GM12878 (cell line): Measurements from ENCODE around the gene TBC1D5. TPM values are rescaled to one million over a fixed set of nuclear protein-coding genes. Genes with fewer than 3 reads are reported as not detected.

Source experiments
- ATAC-seq: fragments of 200-7000 bp; cut with Tn5 transposase; 3 replicates; pipeline ENCODE4 v1.9.1; 2020; ENCODE audit warnings: mild to moderate bottlenecking, moderate library complexity
- BruUV-seq: library from RNA; stranded (reverse); fragments of 400-500 nt; replicated peaks from 2 replicates; lab custom pipeline; 2021; lab: Mats Ljungman, UMichigan
- CTCF ChIA-PET: fragments of 300-600 bp; sonication (Branson Sonifier 250); formaldehyde crosslinking; extraction: SDS; loops from one replicate; lab custom pipeline; 2021; ENCODE audit warnings: inconsistent platforms; lab: Yijun Ruan, JAX
- POLR2A ChIA-PET: fragments of 350-600 bp; formaldehyde crosslinking; extraction: SDS; loops from one replicate; lab custom pipeline; 2021; ENCODE audit warnings: inconsistent platforms; lab: Charles Lee
- RAD21 ChIA-PET: fragments of 300-600 bp; sonication (Branson Sonifier 250); formaldehyde crosslinking; loops from one replicate; lab custom pipeline; 2023; ENCODE audit warnings: antibody characterized with exemption; ENCODE audit not compliant: unreplicated experiment; lab: Charles Lee
- SMC1A ChIA-PET: fragments of 300-600 bp; sonication (Branson Sonifier 250); formaldehyde crosslinking; loops from one replicate; lab custom pipeline; 2023; ENCODE audit not compliant: unreplicated experiment, uncharacterized antibody; lab: Charles Lee
- DNase-seq: peaks from one replicate; pipeline ENCODE4 v3.0.0-alpha.2; 2011; ENCODE audit warnings: low read depth, low spot score
- FAIRE-seq: peaks from 3 replicates; lab custom pipeline; 2011; peaks lifted over from hg19 to GRCh38; lab: Jason Lieb, UNC
- H2AFZ ChIP-seq: 2 replicates; pipeline ENCODE4 v1.6.0; 2011; ENCODE audit warnings: low read depth, low read length, control low read depth; ENCODE audit not compliant: control insufficient read depth
- H3K27ac ChIP-seq: 2 replicates; pipeline ENCODE4 v1.5.1; 2011; ENCODE audit warnings: control low read depth; ENCODE audit not compliant: control insufficient read depth, insufficient read depth
- H3K27me3 ChIP-seq, 2 experiments: replicated peaks in 1 of 2; 2 replicates each; pipeline versions ENCODE4 v1.6.0 to v1.6.1; 2011; ENCODE audit warnings: low read length in 1 of 2; ENCODE audit not compliant: control insufficient read depth in 2 of 2, insufficient read depth in 2 of 2
- H3K36me3 ChIP-seq, 2 experiments: 2 replicates each; pipeline ENCODE4 v1.5.1; 2011; ENCODE audit warnings: low read length in 1 of 2; ENCODE audit not compliant: control insufficient read depth in 2 of 2, insufficient read depth in 2 of 2
- H3K4me1 ChIP-seq: 2 replicates; pipeline ENCODE4 v1.6.1; 2011; ENCODE audit warnings: mild to moderate bottlenecking, low read length, moderate library complexity, mixed read lengths; ENCODE audit not compliant: control insufficient read depth, insufficient read depth
- H3K4me2 ChIP-seq: 2 replicates; pipeline ENCODE4 v1.6.0; 2011; ENCODE audit warnings: control low read depth; ENCODE audit not compliant: control insufficient read depth, insufficient read depth
- H3K4me3 ChIP-seq: fragments of 200-600 bp; sonication (generic); 2 replicates; pipeline ENCODE4 v1.5.1; 2016
- H3K79me2 ChIP-seq: 2 replicates; pipeline ENCODE4 v1.6.0; 2011; ENCODE audit warnings: low read length; ENCODE audit not compliant: control insufficient read depth, insufficient read depth
- H3K9ac ChIP-seq: 2 replicates; pipeline ENCODE4 v1.8.0; 2011; ENCODE audit warnings: low read length, control low read depth, mixed read lengths; ENCODE audit not compliant: control insufficient read depth, insufficient read depth
- H3K9me3 ChIP-seq: replicated peaks from 3 replicates; pipeline ENCODE4 v1.5.1; 2011; ENCODE audit warnings: mild to moderate bottlenecking, low read length; ENCODE audit not compliant: control insufficient read depth, insufficient read depth
- H4K20me1 ChIP-seq: 2 replicates; pipeline ENCODE4 v1.6.0; 2011; ENCODE audit not compliant: control insufficient read depth, insufficient read depth
- CEBPB ChIP-seq, 2 experiments: fragments of 150-350 bp in 1 of 2; IDR thresholded peaks; 2 replicates each; pipeline ENCODE4 v1.6.1; 2012 to 2014; ENCODE audit warnings: low read depth in 2 of 2, low read length in 2 of 2, borderline replicate concordance in 1 of 2, inconsistent platforms in 1 of 2
- CUX1 ChIP-seq: IDR thresholded peaks from 2 replicates; pipeline ENCODE4 v1.6.1; 2012; ENCODE audit warnings: improper control_type of control experiment, low read depth, low read length; ENCODE audit not compliant: insufficient replicate concordance
- FOS ChIP-seq: IDR thresholded peaks from 3 replicates; pipeline ENCODE4 v1.6.1; 2011; ENCODE audit warnings: borderline replicate concordance; ENCODE audit not compliant: insufficient read length; ENCODE audit errors: extremely low read depth
- MEF2A ChIP-seq: IDR thresholded peaks from 2 replicates; pipeline ENCODE4 v1.6.1; 2011; ENCODE audit warnings: low read depth, mild to moderate bottlenecking, low read length, moderate library complexity; ENCODE audit not compliant: insufficient read depth
- POLR2A ChIP-seq: IDR thresholded peaks from 2 replicates; pipeline ENCODE4 v1.6.1; 2011; ENCODE audit warnings: low read depth, mild to moderate bottlenecking, low read length
- POLR2AphosphoS2 ChIP-seq: IDR thresholded peaks from 2 replicates; pipeline ENCODE4 v1.6.1; 2011; ENCODE audit warnings: low read depth, mild to moderate bottlenecking, low read length, improper control_type of control experiment, moderate library complexity
- SP1 ChIP-seq: IDR thresholded peaks from one replicate; pipeline ENCODE4 v1.6.1; 2011; ENCODE audit warnings: low read depth, low read length
- ZZZ3 ChIP-seq: IDR thresholded peaks from 2 replicates; pipeline ENCODE4 v1.6.1; 2011; ENCODE audit warnings: low read depth; ENCODE audit not compliant: control insufficient read depth, insufficient read length
- WGBS: methylation state at CpG from one replicate; pipeline ENCODE4 v1.1.6; 2016; ENCODE audit warnings: low lambda C conversion rate; ENCODE audit not compliant: insufficient replicate concordance, insufficient coverage; ENCODE audit errors: missing lambda C conversion rate; 5-methylcytosine and 5-hydroxymethylcytosine counted together
- in situ Hi-C: fragments of 300-500 bp; cut with MboI; formaldehyde crosslinking; loops from 9 replicates; pipeline ENCODE4 v1.14.3; 2018; ENCODE audit warnings: mixed read lengths
- intact Hi-C: fragments of 100-400 bp; cut with micrococcal nuclease; formaldehyde crosslinking; loops from one replicate; pipeline ENCODE4 v1.14.2; 2022; ENCODE audit not compliant: unreplicated experiment
- polyA plus RNA-seq, 11 experiments: library from polyadenylated mRNA; depleted of rRNA in 4 of 11; unstranded in 6 of 11; stranded (reverse) in 5 of 11; fragments of >200 nt; fragmentation: Nextera tagmentation in 4 of 11; fragmentation: Illumina TruSeq in 1 of 11; extraction: Ambion mirVana in 4 of 11; extraction: Trizol in 1 of 11; gene quantifications; 1 replicate in 1 of 11; 2 replicates in 10 of 11; pipeline versions ENCODE4 v1.2.1 to v1.2.3, GENCODE V29; 2011 to 2016; ENCODE audit warnings: inconsistent platforms in 2 of 11, missing spikeins in 2 of 11, low read depth in 1 of 11
- total RNA-seq, 4 experiments: library from RNA; depleted of rRNA in 3 of 4; stranded (reverse); fragments of >200 nt in 3 of 4; fragmentation: Illumina TruSeq in 1 of 4; extraction: Trizol in 1 of 4; gene quantifications; 2 replicates each; pipeline versions ENCODE4 v1.2.1 to v1.2.3, GENCODE V29; 2013 to 2021
- TF ChIP-seq, protein P1 (sequence below): IDR thresholded peaks from 2 replicates; pipeline ENCODE4 v1.6.1; 2011; ENCODE audit warnings: mild to moderate bottlenecking, low read depth, low read length, moderate library complexity; ENCODE audit not compliant: insufficient replicate concordance

Gene TBC1D5
- total and polyA plus RNA-seq, 10 of the 15 experiments (the other 5 are each of a cell fraction or from before 2014, with no cell fraction given), result 5.5 to 61.0 (median 43.8) TPM

DNA sequence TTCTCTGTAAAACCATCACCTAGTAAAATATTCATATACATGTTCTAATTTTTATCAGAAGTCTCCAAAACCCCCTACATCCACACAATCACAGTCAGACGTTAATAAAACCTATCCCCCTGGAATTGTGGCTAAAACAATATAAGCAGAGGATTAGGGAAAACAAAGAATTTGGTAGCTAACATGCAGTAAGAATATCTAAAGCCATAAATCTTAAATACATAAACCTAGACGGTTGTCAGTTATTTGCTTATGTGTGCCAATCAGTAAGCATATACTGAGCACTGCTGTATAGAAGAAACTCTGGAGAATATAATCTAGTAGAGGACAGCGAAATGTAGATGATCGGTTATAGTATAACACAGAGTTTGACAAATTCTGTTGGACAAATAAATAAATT is 232.2 kb downstream of the TBC1D5 start:
- FAIRE-seq, result no peak
- no peak for ATAC-seq
- WGBS, result 87% methylated on average over 4 of the region's 4 CpGs
- RAD21 ChIA-PET, result no interaction called here
- no peaks in the 10 kb centered on the region for H3K27me3 ChIP-seq
- no peaks in the 10 kb centered on the region; the same call in 1 of the 2 replicates for H3K79me2 ChIP-seq
- H3K36me3 ChIP-seq, result no peaks in the 10 kb centered on the region; a peak in 1 of 4 replicates
- TF ChIP-seq, protein P1, sequence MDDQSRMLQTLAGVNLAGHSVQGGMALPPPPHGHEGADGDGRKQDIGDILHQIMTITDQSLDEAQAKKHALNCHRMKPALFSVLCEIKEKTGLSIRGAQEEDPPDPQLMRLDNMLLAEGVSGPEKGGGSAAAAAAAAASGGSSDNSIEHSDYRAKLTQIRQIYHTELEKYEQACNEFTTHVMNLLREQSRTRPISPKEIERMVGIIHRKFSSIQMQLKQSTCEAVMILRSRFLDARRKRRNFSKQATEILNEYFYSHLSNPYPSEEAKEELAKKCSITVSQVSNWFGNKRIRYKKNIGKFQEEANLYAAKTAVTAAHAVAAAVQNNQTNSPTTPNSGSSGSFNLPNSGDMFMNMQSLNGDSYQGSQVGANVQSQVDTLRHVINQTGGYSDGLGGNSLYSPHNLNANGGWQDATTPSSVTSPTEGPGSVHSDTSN, result no peak
- no peak for TF ChIP-seq POLR2AphosphoS2
- H3K27ac ChIP-seq, result no peak overlapping the region
- no peak overlapping the region for H3K4me3 ChIP-seq
- in situ Hi-C loops, result no loop called here
- no peak for DNase-seq
- H3K4me2 ChIP-seq, result no peak overlapping the region
- no TSS peak for BruUV-seq
- no peak overlapping the region for H3K9ac ChIP-seq
- SMC1A ChIA-PET, result no interaction called here
- intact Hi-C loops, result no loop called here
- H3K9me3 ChIP-seq, result no peaks in the 10 kb centered on the region
- no peaks in the 10 kb centered on the region for H4K20me1 ChIP-seq
- CTCF ChIA-PET, result interaction anchor here (1.1 kb wide), 1 partner anchor 330 kb away, joined by 3 read pairs; no protein-coding TSS in a partner anchor
- H2AFZ ChIP-seq, result no peak overlapping the region
- H3K4me1 ChIP-seq, result no peaks in the 10 kb centered on the region
- POLR2A ChIA-PET, result no interaction called here

DNA sequence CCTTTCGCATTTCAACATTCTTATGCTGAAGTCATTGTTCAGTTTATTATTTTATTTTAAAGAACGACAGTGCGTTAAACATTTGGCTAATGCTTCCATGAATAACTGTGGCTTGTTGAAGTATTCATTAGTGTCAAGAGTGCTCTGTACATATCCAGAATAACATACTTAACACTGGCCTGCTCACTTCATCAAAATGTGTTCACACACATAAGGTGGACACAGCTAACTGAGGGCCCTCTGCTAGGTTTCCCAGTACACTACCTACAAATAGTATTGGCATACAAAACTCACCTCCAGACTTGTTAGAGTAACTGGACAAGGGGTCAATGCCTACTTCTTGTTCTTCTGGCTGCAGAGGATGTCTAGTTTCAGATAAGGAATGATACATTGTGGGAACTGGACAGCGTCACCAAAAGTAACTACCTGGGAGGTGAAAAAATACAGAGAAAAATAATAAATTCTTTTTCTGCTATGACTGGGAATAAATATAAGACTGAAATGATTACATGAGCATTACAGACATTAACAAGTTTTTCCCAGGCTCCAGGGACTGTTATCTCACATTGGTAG is 234.2 kb downstream of the TBC1D5 start:
- Histone ChIP-seq H3K4me1 (no peaks in the 10 kb centered on the region), H3K27me3 (no peaks in the 10 kb centered on the region), H3K79me2 (no peaks in the 10 kb centered on the region; the same call in 1 of the 2 replicates), H3K9me3 (no peaks in the 10 kb centered on the region), H3K4me3 (no peak overlapping the region), H3K27ac (no peak overlapping the region), H3K36me3 (no peaks in the 10 kb centered on the region; a peak in 1 of 4 replicates), H3K4me2 (no peak overlapping the region), H3K9ac (no peak overlapping the region), H4K20me1 (no peaks in the 10 kb centered on the region), H2AFZ (no peak overlapping the region)
- ChIA-PET RAD21 (no interaction called here), CTCF (interaction anchor here (0.6 kb wide), 1 partner anchor 679 kb away, joined by 4 read pairs; no protein-coding TSS in a partner anchor), SMC1A (no interaction called here), POLR2A (interaction anchor here (1.0 kb wide), 1 partner anchor 12 kb away, joined by 3 read pairs; no protein-coding TSS in a partner anchor)
- no TSS peak for BruUV-seq
- ATAC-seq, result no peak
- WGBS, result over 99% methylated on average over 4 of the region's 4 CpGs
- FAIRE-seq, result no peak
- intact Hi-C loops (no loop called here), in situ Hi-C loops (no loop called here)
- DNase-seq, result no peak
- no peak for TF ChIP-seq ZZZ3
- TF ChIP-seq MEF2A, result no peak
- TF ChIP-seq FOS, result no peak
- TF ChIP-seq CUX1, result no peak
- no peak for TF ChIP-seq SP1
- TF ChIP-seq CEBPB (IDR thresholded peaks at IDR 0.05; ENCODE audit: borderline replicate concordance in 1 of 2, low read depth in 2 of 2, low read length in 2 of 2), result no peak
- no peak for TF ChIP-seq POLR2A
